DND-41 (cell line): ENCODE measurements around the gene CHKB.
"Not testable (repeated sequence)": the region's sequence is repeated elsewhere in the genome, so short reads cannot be mapped to it uniquely, and the experiment has no call there.

Experiments
- ATAC-seq: fragments of 200-7000 bp; cut with Tn5 transposase; 3 replicates; pipeline ENCODE4 v1.9.1; 2021; ENCODE audit warnings: low read depth; ENCODE audit not compliant: insufficient read depth
- DNase-seq: peaks from one replicate; pipeline ENCODE4 v3.0.0-alpha.2; 2020
- H2AFZ ChIP-seq: 2 replicates; pipeline ENCODE4 v1.6.0; 2012; ENCODE audit warnings: low read depth, low read length
- H3K27ac ChIP-seq: 2 replicates; pipeline ENCODE4 v1.5.1; 2012; ENCODE audit warnings: low read length, inconsistent platforms
- H3K27me3 ChIP-seq: fragments of 200-600 bp; sonication (generic); 2 replicates; pipeline ENCODE4 v1.6.0; 2012; ENCODE audit warnings: low read length, mild to moderate bottlenecking, inconsistent platforms; ENCODE audit not compliant: insufficient read depth, poor library complexity
- H3K36me3 ChIP-seq: 2 replicates; pipeline ENCODE4 v1.5.1; 2012; ENCODE audit warnings: low read length, inconsistent platforms; ENCODE audit not compliant: insufficient read depth
- H3K4me1 ChIP-seq: 2 replicates; pipeline ENCODE4 v1.5.1; 2012; ENCODE audit warnings: mild to moderate bottlenecking, low read length; ENCODE audit not compliant: insufficient read depth
- H3K4me2 ChIP-seq: 2 replicates; pipeline ENCODE4 v1.6.0; 2012; ENCODE audit warnings: mild to moderate bottlenecking, moderate library complexity, low read length, inconsistent platforms; ENCODE audit not compliant: insufficient read depth
- H3K4me3 ChIP-seq, 2 experiments: fragments of 200-600 bp in 1 of 2; shearing (Covaris generic) in 1 of 2; 2 replicates each; pipeline ENCODE4 v1.5.1; 2012 to 2016; ENCODE audit warnings: inconsistent platforms in 2 of 2, low read length in 2 of 2, mild to moderate bottlenecking in 2 of 2, low read depth in 1 of 2, moderate library complexity in 1 of 2
- H3K79me2 ChIP-seq: 2 replicates; pipeline ENCODE4 v1.6.0; 2012; ENCODE audit warnings: low read length, inconsistent platforms; ENCODE audit not compliant: insufficient read depth
- H3K9ac ChIP-seq: 2 replicates; pipeline ENCODE4 v1.6.0; 2012; ENCODE audit warnings: low read depth, mild to moderate bottlenecking, inconsistent platforms, low read length, moderate library complexity
- H3K9me3 ChIP-seq: 2 replicates; pipeline ENCODE4 v1.5.1; 2012; ENCODE audit warnings: low read length, moderate library complexity, mild to moderate bottlenecking, inconsistent platforms; ENCODE audit not compliant: insufficient read depth, severe bottlenecking
- H4K20me1 ChIP-seq: 2 replicates; pipeline ENCODE4 v1.6.0; 2012; ENCODE audit warnings: low read length; ENCODE audit not compliant: insufficient read depth
- EZH2 ChIP-seq: IDR thresholded peaks from 3 replicates; pipeline ENCODE4 v1.6.1; 2012; ENCODE audit warnings: borderline replicate concordance, low read depth, mild to moderate bottlenecking, moderate library complexity, low read length, inconsistent platforms; ENCODE audit not compliant: severe bottlenecking
- TF ChIP-seq, protein P1 (sequence below): IDR thresholded peaks from 2 replicates; pipeline ENCODE4 v1.5.1; 2012; ENCODE audit warnings: borderline replicate concordance, low read length, moderate library complexity, mild to moderate bottlenecking; ENCODE audit not compliant: poor library complexity, severe bottlenecking; ENCODE audit errors: extremely low read depth

Gene CHKB

DNA sequence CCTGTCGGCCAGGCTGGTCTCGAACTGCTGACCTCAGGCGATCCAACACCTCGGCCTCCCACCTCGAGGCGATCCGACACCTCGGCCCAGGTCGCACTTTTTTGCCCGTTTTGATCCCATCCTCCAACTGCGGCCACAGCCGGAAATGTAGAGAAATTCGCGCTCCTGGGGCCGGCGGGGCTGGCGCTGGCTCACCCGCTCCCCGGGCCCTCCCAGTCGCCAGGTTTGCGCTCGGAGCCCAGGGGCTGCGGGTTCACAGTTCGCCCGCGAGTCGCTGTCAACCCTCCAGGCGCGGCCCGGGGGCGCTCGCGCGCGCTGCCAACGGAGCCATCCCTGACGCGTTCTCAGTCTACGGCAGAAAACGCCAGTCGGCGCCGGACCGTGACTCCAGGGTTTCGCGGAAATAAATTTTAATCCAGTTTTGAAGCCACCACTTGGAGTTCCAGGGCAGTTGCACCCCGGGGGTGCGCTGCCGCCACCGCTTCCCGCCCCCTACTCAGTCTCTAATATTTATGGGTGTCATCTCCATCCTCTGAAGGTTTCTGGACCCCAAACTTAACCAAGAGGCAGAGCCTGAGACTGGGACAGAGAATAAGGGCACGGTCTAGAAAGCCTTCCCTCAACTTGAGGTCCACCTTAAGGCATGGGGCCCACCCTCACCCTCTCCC lies 38.4 kb downstream of the CHKB start:
- no peaks in the 10 kb centered on the region for H3K36me3 ChIP-seq
- no peak overlapping the region for H3K9ac ChIP-seq
- ATAC-seq (peak; percentile 86), DNase-seq (peak; percentile 73)
- no peak overlapping the region for H2AFZ ChIP-seq
- H3K9me3 ChIP-seq: no peaks in the 10 kb centered on the region
- peak overlapping the region; percentile 47 for H3K4me2 ChIP-seq
- H3K4me3 ChIP-seq: no peak overlapping the region
- no peaks in the 10 kb centered on the region for H3K79me2 ChIP-seq
- H4K20me1 ChIP-seq: peaks cover 7% of the 10 kb centered on the region
- TF ChIP-seq, protein P1, sequence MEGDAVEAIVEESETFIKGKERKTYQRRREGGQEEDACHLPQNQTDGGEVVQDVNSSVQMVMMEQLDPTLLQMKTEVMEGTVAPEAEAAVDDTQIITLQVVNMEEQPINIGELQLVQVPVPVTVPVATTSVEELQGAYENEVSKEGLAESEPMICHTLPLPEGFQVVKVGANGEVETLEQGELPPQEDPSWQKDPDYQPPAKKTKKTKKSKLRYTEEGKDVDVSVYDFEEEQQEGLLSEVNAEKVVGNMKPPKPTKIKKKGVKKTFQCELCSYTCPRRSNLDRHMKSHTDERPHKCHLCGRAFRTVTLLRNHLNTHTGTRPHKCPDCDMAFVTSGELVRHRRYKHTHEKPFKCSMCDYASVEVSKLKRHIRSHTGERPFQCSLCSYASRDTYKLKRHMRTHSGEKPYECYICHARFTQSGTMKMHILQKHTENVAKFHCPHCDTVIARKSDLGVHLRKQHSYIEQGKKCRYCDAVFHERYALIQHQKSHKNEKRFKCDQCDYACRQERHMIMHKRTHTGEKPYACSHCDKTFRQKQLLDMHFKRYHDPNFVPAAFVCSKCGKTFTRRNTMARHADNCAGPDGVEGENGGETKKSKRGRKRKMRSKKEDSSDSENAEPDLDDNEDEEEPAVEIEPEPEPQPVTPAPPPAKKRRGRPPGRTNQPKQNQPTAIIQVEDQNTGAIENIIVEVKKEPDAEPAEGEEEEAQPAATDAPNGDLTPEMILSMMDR: peak; percentile 61
- peak; percentile 9 for TF ChIP-seq EZH2
- peaks cover 13% of the 10 kb centered on the region for H3K27me3 ChIP-seq
- peaks cover 21% of the 10 kb centered on the region for H3K4me1 ChIP-seq
- no peak overlapping the region for H3K27ac ChIP-seq

DNA sequence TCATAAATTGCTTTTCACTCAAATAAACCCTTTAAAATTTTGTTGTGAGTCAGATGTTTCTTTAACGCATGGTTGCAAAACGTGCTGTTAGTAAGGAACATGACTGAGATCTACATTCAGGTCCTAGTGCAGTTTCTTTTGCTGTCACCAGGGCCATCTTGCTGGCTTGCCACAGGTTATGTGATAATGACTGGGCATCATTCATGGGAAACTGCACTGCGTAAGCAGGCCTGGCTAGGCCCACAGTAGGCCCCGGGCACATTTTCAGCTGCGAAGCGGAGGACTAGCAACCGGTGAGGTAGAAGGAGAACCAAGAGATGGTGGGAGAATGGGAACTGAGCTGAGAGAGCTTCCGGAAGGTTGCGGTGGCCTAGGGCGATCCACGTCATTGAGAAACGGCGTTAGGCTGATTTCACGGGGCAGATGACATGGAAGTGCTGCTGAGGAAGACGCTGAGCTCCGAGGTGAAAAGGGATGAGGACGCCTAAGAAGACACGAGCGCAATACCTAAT lies 40.2 kb downstream of the CHKB start:
- no peak overlapping the region for H3K27ac ChIP-seq
- H3K9ac ChIP-seq: no peak overlapping the region
- TF ChIP-seq EZH2: no peak
- TF ChIP-seq, protein P1: no peak
- H2AFZ ChIP-seq: no peak overlapping the region
- no peaks in the 10 kb centered on the region for H3K36me3 ChIP-seq
- H3K79me2 ChIP-seq: no peaks in the 10 kb centered on the region
- no peak for DNase-seq
- H3K4me3 ChIP-seq: no peak overlapping the region
- H3K27me3 ChIP-seq: peaks cover 13% of the 10 kb centered on the region
- peaks cover 21% of the 10 kb centered on the region for H3K4me1 ChIP-seq
- peaks cover 7% of the 10 kb centered on the region for H4K20me1 ChIP-seq
- no peaks in the 10 kb centered on the region for H3K9me3 ChIP-seq
- no peak for ATAC-seq
- H3K4me2 ChIP-seq: no peak overlapping the region

DNA sequence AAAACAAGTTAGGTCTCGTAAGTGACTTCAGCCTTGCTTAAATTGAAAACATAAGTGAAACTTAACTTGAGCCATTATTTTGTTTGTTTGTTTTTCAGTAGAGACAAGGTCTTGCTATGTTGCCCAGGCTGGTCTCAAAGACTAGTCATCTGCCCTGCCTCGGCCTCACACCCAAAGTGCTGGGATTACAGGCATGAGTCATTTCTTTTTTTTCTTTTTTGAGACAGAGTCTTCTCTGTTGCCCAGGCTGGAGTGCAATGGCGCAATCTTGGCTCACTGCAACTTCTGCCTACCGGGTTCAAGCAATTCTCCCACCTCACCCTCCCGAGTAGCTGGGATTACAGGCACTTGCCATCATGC lies 41.0 kb downstream of the CHKB start:
- not testable (repeated sequence) for H2AFZ ChIP-seq, H3K4me2 ChIP-seq, H3K27ac ChIP-seq, H4K20me1 ChIP-seq, ATAC-seq, DNase-seq, H3K4me3 ChIP-seq, H3K36me3 ChIP-seq, H3K9ac ChIP-seq, H3K79me2 ChIP-seq, H3K9me3 ChIP-seq
- H3K4me1 ChIP-seq: peaks cover 21% of the 10 kb centered on the region
- peaks cover 13% of the 10 kb centered on the region for H3K27me3 ChIP-seq

DNA sequence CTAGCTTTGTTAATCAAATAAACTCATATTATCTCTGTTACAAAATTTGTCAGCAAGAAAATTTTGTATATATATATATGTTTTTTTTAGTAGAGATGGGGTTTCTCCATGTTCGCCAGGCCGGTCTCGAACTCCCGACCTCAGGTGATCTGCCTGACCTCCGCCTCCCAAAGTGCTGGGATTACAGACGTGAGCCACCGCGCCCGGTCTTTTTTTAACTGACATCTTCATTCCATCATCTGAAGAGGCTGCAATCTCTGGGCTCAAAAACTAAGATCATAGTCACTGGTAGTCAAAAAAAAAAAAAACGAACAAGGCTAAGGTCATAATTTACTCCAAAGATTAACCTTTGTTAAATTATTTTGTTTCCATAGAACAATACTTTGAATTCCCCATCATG lies 42.3 kb downstream of the CHKB start:
- H3K79me2 ChIP-seq: no peaks in the 10 kb centered on the region
- H3K4me3 ChIP-seq: no peak overlapping the region
- no peak overlapping the region for H3K4me2 ChIP-seq
- TF ChIP-seq EZH2: no peak
- TF ChIP-seq, protein P1: no peak
- no peak overlapping the region for H3K27ac ChIP-seq
- ATAC-seq (no peak), DNase-seq (no peak)
- no peaks in the 10 kb centered on the region for H3K36me3 ChIP-seq
- H3K9ac ChIP-seq: no peak overlapping the region
- H3K4me1 ChIP-seq: peaks cover 13% of the 10 kb centered on the region
- H3K9me3 ChIP-seq: no peaks in the 10 kb centered on the region
- peaks cover 7% of the 10 kb centered on the region for H4K20me1 ChIP-seq
- no peak overlapping the region for H2AFZ ChIP-seq
- H3K27me3 ChIP-seq: peaks cover 13% of the 10 kb centered on the region
